ENCODE measurements around the gene CRYAB.

The CRYAB gene, protein sequence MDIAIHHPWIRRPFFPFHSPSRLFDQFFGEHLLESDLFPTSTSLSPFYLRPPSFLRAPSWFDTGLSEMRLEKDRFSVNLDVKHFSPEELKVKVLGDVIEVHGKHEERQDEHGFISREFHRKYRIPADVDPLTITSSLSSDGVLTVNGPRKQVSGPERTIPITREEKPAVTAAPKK

DNA sequence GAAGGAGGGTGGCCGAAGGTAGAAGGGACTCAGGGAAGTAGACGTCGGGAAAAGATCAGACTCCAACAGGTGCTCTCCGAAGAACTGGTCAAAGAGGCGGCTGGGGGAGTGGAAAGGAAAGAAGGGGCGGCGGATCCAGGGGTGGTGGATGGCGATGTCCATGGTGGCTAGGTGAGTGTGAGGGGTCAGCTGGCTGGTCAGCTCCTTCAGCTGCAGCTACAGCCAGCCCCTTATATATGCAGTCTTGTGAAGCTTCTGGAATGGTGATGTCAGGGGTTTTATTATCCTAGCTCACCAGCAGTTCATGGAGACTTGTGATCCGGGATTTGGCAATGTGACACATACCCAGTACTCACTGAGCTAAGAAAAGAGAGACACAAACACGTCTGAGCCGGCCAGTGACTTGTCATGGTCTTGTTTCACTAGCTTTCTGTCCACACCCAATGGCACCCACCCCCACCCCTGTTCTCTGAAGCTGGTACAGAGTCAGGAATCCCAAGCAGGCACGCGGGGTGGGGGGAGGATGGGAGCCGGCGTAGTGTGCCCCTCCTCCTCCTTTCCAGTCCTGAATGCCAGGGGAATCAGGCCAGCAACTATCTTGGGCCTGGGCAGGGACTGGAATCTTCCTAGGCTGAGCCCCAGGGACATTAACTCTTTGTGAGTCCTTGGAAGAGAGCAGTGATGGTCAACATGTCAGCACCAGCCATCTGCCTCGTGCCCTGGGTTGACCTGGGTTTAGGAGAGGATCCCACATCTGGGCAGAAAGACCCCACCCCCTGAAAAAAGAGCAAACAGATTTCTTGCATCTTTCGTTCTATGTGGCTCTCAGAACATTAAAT is at the start of gene CRYAB:
TSS of gene CRYAB (minus strand) at position 208 of the 839 bp plus-strand sequence. CDS start at position 162, 46 bp downstream.
- no peak within 1 kb of the TSS for H3K4me3 ChIP-seq (ENCODE audit: low read depth, low read length)

DNA sequence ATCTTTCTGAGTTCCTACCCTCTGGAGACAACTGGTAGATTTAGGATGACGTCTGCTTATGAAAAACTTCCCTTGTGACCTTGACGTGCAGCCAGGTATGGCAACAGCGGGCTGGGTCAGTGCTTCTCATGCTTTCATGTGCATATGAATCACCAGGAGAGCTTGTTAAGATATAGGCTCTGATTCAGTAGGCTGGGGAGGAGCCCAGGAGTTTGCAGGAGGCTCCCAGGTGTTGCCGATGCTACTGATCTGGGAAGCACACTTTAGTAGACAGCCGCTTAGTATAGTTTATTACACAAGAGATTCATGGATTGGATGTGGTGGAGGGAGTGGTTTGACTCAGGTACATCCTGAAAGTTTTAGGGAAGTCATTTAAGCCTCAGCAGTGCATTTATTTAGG is 49.3 kb upstream of the CRYAB start:
- H3K4me3 ChIP-seq (ENCODE audit: low read depth, low read length), result no peak overlapping the region
- TF ChIP-seq, protein P1, sequence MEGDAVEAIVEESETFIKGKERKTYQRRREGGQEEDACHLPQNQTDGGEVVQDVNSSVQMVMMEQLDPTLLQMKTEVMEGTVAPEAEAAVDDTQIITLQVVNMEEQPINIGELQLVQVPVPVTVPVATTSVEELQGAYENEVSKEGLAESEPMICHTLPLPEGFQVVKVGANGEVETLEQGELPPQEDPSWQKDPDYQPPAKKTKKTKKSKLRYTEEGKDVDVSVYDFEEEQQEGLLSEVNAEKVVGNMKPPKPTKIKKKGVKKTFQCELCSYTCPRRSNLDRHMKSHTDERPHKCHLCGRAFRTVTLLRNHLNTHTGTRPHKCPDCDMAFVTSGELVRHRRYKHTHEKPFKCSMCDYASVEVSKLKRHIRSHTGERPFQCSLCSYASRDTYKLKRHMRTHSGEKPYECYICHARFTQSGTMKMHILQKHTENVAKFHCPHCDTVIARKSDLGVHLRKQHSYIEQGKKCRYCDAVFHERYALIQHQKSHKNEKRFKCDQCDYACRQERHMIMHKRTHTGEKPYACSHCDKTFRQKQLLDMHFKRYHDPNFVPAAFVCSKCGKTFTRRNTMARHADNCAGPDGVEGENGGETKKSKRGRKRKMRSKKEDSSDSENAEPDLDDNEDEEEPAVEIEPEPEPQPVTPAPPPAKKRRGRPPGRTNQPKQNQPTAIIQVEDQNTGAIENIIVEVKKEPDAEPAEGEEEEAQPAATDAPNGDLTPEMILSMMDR (IDR thresholded peaks at IDR 0.05; ENCODE audit: borderline replicate concordance, insufficient read depth, low read depth, low read length), result no peak

More for the DNA sequence above, at the start of gene CRYAB:
- TF ChIP-seq, protein P1 (IDR thresholded peaks at IDR 0.05; ENCODE audit: borderline replicate concordance, insufficient read depth, low read depth, low read length), result no peak

DNA sequence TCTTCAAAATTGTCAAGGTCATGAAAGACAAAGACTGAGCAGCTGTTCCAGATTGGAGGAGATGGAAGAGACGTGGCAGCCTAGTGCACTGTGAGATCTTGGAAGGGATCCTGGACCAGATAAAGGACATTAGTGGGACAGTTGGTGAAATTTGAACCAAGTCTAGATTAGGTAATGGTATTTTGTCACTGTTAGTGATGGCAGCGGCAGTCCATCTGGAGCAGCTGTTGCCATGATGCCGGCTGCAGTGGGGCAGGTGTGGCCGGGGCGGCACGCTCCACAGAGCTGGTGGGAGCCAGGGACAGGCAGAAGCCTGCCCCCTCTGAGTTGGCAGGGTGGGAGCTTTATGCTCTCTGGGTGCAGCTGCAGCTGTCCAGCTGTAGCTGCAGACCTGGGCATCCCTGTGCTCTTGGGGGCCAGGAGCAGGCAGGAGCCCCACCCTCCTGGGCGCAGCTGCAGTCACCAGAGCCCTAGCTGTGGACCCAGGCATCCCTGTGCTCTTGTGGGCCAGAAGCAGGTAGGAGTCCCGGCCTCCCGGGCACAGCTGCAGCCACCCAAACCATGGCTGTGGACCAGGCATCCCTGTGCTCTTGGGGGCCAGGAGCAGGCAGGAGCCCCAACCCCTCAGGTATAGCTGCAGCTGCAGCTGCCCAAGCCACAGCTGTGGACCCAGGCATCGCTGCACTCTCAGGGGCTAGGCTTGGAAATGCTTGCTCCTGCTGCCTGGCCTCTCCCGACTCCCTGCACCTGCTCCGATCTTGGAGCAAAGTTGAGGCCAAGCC is 46.3 kb upstream of the CRYAB start:
- H3K4me3 ChIP-seq (ENCODE audit: low read depth, low read length), result no peak overlapping the region
- TF ChIP-seq, protein P1 (IDR thresholded peaks at IDR 0.05; ENCODE audit: borderline replicate concordance, insufficient read depth, low read depth, low read length), result no peak

DNA sequence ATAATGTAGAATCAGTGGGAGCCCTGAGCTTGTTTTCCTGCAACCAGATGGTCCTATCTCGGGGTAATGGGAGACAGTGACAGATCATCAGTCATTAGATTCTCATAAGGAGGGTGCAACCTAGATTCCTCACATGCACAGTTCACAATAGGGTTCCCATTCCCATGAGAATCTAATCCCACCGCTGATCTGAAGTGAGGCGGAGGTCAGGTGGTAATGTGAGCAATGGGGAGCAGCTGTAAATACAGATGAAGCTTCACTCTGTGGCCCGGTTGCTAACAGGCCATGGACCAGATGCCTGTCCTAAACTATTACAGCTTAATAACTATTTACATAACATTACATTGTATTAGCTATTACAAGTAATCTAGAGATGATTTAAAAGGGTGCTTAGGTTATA is 42.6 kb upstream of the CRYAB start:
- TF ChIP-seq, protein P1 (IDR thresholded peaks at IDR 0.05; ENCODE audit: borderline replicate concordance, insufficient read depth, low read depth, low read length), result no peak
- no peak overlapping the region for H3K4me3 ChIP-seq (ENCODE audit: low read depth, low read length)

DNA sequence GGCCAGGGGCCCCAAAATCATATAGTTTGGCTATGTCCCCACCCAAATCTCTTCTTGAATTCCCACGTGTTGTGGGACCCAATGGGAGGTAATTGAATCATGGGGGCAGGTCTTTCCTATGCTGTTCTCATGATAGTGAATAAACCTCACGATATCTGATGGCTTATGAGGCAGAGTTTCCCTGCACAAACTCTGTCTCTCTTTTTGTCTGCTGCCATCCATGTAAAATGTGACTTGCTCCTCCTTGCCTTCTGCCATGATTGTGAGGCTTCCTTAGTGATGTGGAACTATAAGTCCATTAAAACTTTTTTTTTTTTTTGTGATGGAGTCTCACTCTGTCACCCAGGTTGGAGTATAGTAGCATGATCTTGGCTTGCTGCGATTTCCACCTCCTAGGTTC is 40.0 kb upstream of the CRYAB start:
- no peak overlapping the region for H3K4me3 ChIP-seq (ENCODE audit: low read depth, low read length)
- TF ChIP-seq, protein P1 (IDR thresholded peaks at IDR 0.05; ENCODE audit: borderline replicate concordance, insufficient read depth, low read depth, low read length), result no peak

DNA sequence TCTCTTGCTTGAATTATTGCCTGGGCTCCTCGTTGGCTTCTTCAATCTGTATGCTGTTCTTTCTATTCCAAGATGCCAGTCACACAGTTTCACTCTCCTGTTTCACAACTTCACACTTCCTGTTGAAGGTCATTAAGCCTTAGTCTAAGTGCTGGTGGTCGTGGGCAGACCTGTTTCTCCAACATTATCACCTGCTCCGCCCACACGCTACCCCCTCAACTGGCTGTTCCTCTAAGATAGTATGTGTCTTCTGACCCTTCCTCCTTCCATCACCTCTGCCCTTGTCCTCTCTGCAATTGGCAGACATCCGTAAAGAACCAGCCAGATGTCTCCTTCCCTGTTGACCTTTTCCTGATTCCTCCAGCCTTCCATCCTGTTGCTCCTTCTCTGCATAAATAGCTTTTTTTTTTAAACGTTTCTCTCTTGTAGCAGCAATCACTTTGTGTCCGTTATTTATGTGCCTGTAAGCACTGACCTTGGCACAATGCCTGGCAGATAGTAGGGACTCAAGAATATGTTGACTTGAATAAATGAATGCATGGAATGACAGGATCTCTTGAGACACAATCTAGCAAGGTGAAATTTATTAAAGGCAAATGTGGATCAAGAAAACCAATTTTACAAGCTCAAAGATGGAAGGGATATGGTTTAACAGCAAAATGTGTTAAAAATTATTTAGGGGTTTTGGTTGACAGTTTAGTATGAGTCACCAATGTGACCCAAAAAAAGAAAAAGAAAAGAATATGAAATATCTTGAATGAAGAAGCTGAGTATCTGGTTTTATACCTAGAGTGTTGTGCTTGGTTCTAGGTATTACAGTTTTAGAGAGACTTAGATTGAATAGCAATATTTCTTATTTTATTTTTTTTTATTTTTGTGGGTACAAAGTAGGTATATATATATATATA is 38.2 kb upstream of the CRYAB start:
- TF ChIP-seq, protein P1 (IDR thresholded peaks at IDR 0.05; ENCODE audit: borderline replicate concordance, insufficient read depth, low read depth, low read length), result no peak
- H3K4me3 ChIP-seq (ENCODE audit: low read depth, low read length), result no peak overlapping the region

Data from GM12875 (cell line).